Right lobe of liver (tissue), 4 donors: Measurements from ENCODE around the gene CDC40.

Experiments used
- CTCF ChIP-seq, 4 donors: fragments of 200-600 bp in 3 of 4; fragments of 450-650 bp in 1 of 4; IDR thresholded peaks; one replicate each; pipeline versions ENCODE4 v1.5.1 to v1.8.0; 2016 to 2022; ENCODE audit warnings: antibody characterized with exemption in 4 of 4, mild to moderate bottlenecking in 2 of 4
- POLR2A ChIP-seq: fragments of 450-650 bp; IDR thresholded peaks from one replicate; pipeline ENCODE4 v1.6.1; 2017; ENCODE audit warnings: antibody characterized with exemption, mild to moderate bottlenecking
- donor health status: DM: no; HTN: no; CAD: no.
- donor health status: DM: no; HTN: no; CAD: no.
- donor health status: DM: no; HTN: yes; CAD: no.

GRCh38 chr6:110191477-110191876 lies 11.2 kb downstream of the CDC40 start:
- no peak for TF ChIP-seq CTCF (IDR thresholded peaks at IDR 0.05)
- no peak for TF ChIP-seq POLR2A
